Activated naive CD4-positive, alpha-beta T cell treated with anti-CD3 and anti-CD28 coated beads for 36 hours (primary cell): ENCODE results near the gene MVP. TPM values are rescaled to one million over a fixed set of nuclear protein-coding genes. Genes with fewer than 3 reads are reported as not detected.
A peak's percentile ranks its signal among the peaks of the same experiment; 100 is the strongest.
"Not testable (repeated sequence)": the region's sequence is repeated elsewhere in the genome, so short reads cannot be mapped to it uniquely, and the experiment has no call there.

ENCODE experiments used
- CTCF ChIA-PET: fragments of 350-600 bp; sonication (Branson Sonifier 250); formaldehyde crosslinking; loops from one replicate; lab custom pipeline; 2021; ENCODE audit warnings: antibody characterized with exemption; lab: Charles Lee
- DNase-seq: peaks from one replicate; pipeline ENCODE4 v3.0.0-alpha.2; 2020
- H3K27ac Mint-ChIP-seq: one replicate; pipeline ENCODE4 v1.8.0; 2021; ENCODE audit warnings: mild to moderate bottlenecking, mixed read lengths
- H3K27me3 Mint-ChIP-seq: one replicate; pipeline ENCODE4 v1.8.0; 2021; ENCODE audit warnings: low read depth, mixed read lengths
- H3K36me3 Mint-ChIP-seq: one replicate; pipeline ENCODE4 v1.8.0; 2021; ENCODE audit warnings: low read depth, mixed read lengths
- H3K4me1 Mint-ChIP-seq: one replicate; pipeline ENCODE4 v1.8.0; 2021; ENCODE audit warnings: low read depth, mixed read lengths
- H3K4me3 Mint-ChIP-seq: one replicate; pipeline ENCODE4 v1.8.0; 2021; ENCODE audit warnings: mild to moderate bottlenecking, moderate library complexity, mixed read lengths
- H3K9me3 Mint-ChIP-seq: one replicate; pipeline ENCODE4 v1.8.0; 2021; ENCODE audit warnings: mixed read lengths
- intact Hi-C: fragments of 100-400 bp; cut with micrococcal nuclease; formaldehyde crosslinking; loops from one replicate; pipeline ENCODE4 v1.15.1; 2023
- total RNA-seq, 2 experiments: library from RNA; stranded (reverse); gene quantifications; one replicate each; pipeline ENCODE4 v1.2.3, GENCODE V29; 2021

MVP gene
- total RNA-seq, 2 experiments from 2014 or later: 84.1 to 86.9 TPM

DNA sequence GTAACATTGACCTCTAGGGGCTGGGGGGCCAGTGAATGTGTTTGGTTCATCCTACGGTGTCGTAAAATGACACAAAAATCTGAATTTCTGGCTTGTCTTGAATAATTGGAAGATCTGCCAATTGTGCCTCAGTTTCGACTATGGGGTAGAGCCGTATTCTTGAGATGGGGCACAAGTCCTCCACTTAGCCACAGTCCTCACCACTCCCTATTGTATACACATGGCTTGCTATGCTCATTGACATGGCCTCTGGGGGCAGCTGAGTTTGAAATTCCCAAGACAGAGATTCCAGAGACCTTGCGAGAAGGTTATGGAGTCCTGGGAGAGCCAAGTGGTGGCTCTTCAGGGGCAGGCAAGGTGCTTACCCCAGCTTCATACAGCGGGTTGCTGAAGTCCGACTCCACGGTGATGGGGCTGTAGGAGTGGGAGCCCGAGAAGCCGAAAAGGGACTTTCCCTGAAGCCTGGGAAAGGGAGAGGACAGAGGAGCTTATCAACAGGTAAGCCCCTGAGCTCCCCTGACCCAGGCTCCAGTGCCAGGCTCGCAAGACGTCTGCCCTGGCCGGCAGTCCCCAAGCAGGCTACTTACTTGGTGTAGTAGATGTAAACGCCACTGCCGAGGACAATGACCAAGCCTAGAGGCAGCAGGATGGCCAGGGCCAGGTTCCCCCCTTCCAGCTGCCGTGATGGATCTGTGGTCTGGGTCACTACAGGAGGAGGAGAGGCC, 51.7 kb downstream of the MVP start:
- no peak for DNase-seq
- CTCF ChIA-PET: interaction anchor here (0.8 kb wide), 1 partner anchor 47 kb away, joined by 5 read pairs; no protein-coding TSS in a partner anchor
- peaks cover 5% of the 10 kb centered on the region for H3K4me1 Mint-ChIP-seq
- no peak overlapping the region for H3K4me3 Mint-ChIP-seq
- H3K9me3 Mint-ChIP-seq: no peaks in the 10 kb centered on the region
- intact Hi-C loops: no loop called here
- H3K36me3 Mint-ChIP-seq: no peaks in the 10 kb centered on the region
- no peak overlapping the region for H3K27ac Mint-ChIP-seq
- H3K27me3 Mint-ChIP-seq: peaks cover 9% of the 10 kb centered on the region

DNA sequence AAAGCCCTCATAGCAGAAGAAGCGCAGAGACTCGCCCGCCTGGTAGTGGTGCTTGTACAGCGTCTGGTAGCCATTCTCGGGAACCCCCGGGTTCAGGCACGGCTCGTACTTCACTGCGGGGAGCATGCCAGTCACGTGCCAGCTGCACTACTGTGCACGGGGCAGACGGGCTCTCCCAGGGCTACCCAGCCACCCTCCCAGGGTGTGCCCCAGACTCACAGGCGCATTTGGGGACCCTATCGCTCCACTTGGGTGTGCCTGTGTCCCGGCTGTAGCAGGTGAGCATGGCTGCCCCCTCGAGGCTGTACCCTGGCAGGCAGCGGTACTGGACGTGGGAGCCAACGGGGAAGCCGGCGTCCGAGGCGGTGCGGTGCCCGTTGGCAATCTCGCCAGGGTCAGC, 53.1 kb downstream of the MVP start:
- CTCF ChIA-PET: no interaction called here
- no peak for DNase-seq
- peaks cover 14% of the 10 kb centered on the region for H3K4me1 Mint-ChIP-seq
- H3K27ac Mint-ChIP-seq: no peak overlapping the region
- no peaks in the 10 kb centered on the region for H3K9me3 Mint-ChIP-seq
- intact Hi-C loops: no loop called here
- H3K27me3 Mint-ChIP-seq: peaks cover 20% of the 10 kb centered on the region
- no peak overlapping the region for H3K4me3 Mint-ChIP-seq
- H3K36me3 Mint-ChIP-seq: no peaks in the 10 kb centered on the region

DNA sequence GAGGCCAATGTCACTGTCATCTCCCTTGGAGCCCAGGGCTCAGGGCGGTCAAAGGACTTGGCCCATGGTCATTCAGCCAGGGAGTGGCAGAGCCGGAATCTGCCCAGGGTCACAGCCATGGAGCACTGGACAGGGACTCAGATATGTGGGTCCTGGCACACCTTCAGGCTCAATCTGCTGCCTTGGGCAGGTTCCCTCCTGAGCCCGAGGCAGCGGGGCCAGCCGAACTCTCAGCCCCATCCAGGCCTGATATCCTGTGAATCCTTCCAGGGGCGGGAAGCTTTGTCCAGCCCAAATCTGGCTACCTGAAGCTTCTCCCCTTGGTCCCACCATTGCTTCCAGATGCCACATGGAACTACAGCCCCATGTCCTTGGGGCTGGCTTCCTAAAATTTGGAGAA, 54.9 kb downstream of the MVP start:
- DNase-seq: no peak
- no peak overlapping the region for H3K27ac Mint-ChIP-seq
- no peak overlapping the region for H3K4me3 Mint-ChIP-seq
- peaks cover 14% of the 10 kb centered on the region for H3K4me1 Mint-ChIP-seq
- CTCF ChIA-PET: interaction anchor here (1.1 kb wide), 1 partner anchor 10 kb away, joined by 3 read pairs; no protein-coding TSS in a partner anchor
- intact Hi-C loops: no loop called here
- H3K9me3 Mint-ChIP-seq: no peaks in the 10 kb centered on the region
- H3K36me3 Mint-ChIP-seq: no peaks in the 10 kb centered on the region
- peaks cover 25% of the 10 kb centered on the region for H3K27me3 Mint-ChIP-seq

DNA sequence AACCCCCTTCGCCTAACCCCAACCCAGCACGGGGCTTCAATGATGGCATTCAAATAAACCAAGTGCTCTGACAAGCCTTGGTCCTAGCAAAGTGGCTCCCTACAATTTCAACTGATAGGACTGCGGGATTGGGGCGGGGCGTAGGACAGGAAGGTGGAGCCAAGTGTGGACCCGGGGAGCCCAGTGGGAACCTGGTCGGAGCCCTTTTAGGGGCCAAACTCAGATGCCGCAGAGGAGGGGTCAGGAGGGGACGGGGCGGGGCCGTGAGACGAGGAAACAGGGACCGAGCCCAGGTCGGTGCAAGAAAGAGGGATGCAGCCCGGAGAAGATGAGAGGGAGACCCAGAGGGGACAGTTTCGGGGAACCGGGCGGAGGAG, 55.9 kb downstream of the MVP start:
- DNase-seq: no peak
- Mint-ChIP-seq H3K36me3 (no peaks in the 10 kb centered on the region), H3K4me3 (peak overlapping the region; percentile 50), H3K9me3 (no peaks in the 10 kb centered on the region), H3K27ac (no peak overlapping the region), H3K27me3 (peaks cover 25% of the 10 kb centered on the region), H3K4me1 (peaks cover 14% of the 10 kb centered on the region)
- CTCF ChIA-PET: no interaction called here
- intact Hi-C loops: no loop called here

DNA sequence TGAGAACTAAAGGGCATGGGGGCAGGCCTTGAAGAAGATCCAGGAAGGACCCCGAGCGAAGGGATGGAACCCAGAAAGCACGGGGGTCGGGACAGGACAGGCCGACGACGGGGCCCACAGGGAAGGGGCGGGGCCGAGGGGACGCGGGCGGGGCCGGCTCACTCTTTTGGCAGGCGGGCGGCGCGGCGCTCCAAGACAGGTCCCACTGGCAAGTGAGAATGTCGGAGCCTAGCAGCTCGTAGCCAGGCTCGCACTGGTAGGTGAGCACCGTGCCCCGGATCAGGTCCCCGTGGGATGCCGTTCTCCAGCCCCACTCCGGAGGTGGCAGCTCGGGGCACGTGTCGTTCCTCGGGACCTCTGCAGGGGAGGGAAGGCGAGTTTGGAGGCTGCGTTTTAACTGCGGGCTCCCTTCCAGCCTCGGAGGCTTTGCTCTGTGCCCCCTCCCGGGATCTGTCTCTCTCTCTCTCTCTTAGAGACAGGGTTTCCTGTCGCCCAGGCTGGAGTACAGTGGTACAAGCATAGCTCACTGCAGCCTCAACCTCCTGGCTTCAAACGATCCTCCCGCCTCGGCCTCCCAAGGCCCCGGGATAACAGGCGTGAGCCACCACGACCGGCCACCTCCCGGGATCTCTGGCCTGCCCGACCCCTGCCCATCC, 56.5 kb downstream of the MVP start:
- intact Hi-C loops: no loop called here
- Mint-ChIP-seq H3K36me3 (no peaks in the 10 kb centered on the region), H3K4me1 (peaks cover 14% of the 10 kb centered on the region), H3K9me3 (no peaks in the 10 kb centered on the region), H3K27me3 (peaks cover 25% of the 10 kb centered on the region), H3K27ac (no peak overlapping the region), H3K4me3 (peak overlapping the region; percentile 54)
- peak; percentile 27 for DNase-seq
- CTCF ChIA-PET: interaction anchor here (1.1 to 1.6 kb wide), 2 partner anchors 28 to 128 kb away, joined by 3 to 7 read pairs; no protein-coding TSS in a partner anchor

DNA sequence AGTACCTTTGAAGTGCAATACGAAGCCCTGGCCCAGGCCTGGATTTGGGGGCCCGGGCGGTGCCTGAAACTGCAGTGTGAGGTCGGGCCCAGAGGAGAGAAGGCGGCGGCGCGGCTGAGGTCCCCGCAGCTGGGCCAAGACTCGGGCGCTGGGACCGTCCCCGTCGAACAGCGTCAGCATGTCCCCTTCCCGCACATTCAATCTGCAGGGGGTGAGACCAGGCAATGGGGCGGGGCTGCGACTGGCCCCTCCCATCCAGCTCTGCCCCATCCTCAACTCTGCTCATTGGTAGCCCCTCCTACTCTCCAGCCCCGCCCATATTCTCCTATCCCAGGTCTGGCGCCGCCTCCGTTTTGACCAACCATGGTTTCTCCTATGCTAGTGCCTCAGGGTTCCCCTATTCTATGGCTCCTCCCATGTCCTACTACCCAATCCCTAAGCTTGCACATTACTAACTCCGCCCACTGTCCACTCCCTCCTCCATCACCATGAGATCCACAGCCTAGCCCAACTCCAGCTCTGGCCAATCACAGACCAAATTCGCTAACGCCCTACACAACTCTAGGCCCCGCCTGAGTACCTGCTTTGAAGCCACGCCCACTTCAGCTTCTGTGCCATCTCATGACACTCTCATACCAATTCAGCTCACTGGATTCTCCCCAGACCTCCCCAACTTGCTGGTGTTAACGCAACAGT, 57.2 kb downstream of the MVP start:
- no peaks in the 10 kb centered on the region for H3K9me3 Mint-ChIP-seq
- intact Hi-C loops: no loop called here
- peaks cover 25% of the 10 kb centered on the region for H3K27me3 Mint-ChIP-seq
- peak overlapping the region; percentile 54 for H3K4me3 Mint-ChIP-seq
- peaks cover 14% of the 10 kb centered on the region for H3K4me1 Mint-ChIP-seq
- CTCF ChIA-PET: interaction anchor here (1.0 to 1.6 kb wide), 3 partner anchors 29 to 178 kb away, joined by 3 to 7 read pairs (median 5); no protein-coding TSS in a partner anchor
- peak; percentile 82 for DNase-seq
- H3K36me3 Mint-ChIP-seq: no peaks in the 10 kb centered on the region
- no peak overlapping the region for H3K27ac Mint-ChIP-seq

DNA sequence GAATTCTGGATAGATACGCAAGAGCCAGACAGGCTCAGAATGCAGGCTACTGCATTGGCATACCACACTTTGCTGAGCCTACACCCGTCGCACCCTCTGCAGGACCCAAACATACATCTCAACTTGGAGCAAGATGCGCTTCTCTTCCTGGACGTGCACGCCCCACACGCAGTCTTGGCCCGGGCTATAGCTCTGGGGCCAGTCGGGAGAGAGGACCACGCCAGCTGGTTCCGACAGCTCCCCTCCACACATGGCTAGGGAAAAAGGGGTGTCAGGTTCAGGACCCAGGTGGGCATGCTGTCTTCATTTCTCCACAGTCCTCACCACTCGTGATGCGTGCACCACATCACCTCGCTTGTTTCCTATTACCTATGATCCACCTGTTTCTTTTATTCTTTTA, 57.9 kb downstream of the MVP start:
- CTCF ChIA-PET: interaction anchor here (0.9 to 1.6 kb wide), 3 partner anchors 15 to 179 kb away, joined by 3 to 7 read pairs (median 5); partner anchors contain the start of gene CDIPT
- intact Hi-C loops: no loop called here
- H3K27ac Mint-ChIP-seq: no peak overlapping the region

DNA sequence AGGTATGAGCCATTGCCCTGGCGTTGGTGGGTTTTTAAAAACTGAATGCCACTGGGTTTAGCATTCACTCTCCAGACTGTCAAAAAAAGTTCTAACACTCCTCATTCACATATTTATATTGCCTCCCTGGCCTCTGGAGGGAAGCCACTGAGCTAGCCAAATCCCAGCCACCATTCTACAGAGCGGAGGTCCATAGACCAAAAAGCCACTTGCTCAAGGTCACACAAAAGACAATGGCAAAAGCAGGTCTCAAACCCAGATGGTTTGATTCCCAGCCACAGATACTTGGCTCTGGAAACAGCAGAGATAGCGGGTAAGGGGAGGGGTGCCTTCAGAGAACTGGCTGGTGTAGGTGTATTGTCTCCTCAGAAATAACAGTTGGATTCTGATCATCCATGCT, 60.8 kb downstream of the MVP start:
- Mint-ChIP-seq H3K36me3 (no peaks in the 10 kb centered on the region), H3K9me3 (no peaks in the 10 kb centered on the region), H3K27me3 (peaks cover 21% of the 10 kb centered on the region), H3K4me1 (peaks cover 14% of the 10 kb centered on the region), H3K27ac (no peak overlapping the region), H3K4me3 (no peak overlapping the region)
- CTCF ChIA-PET: no interaction called here
- intact Hi-C loops: no loop called here
- DNase-seq: no peak

More for the DNA sequence above, 57.9 kb downstream of the MVP start:
- H3K4me3 Mint-ChIP-seq: no peak overlapping the region
- DNase-seq: no peak
- peaks cover 14% of the 10 kb centered on the region for H3K4me1 Mint-ChIP-seq
- no peaks in the 10 kb centered on the region for H3K9me3 Mint-ChIP-seq
- peaks cover 25% of the 10 kb centered on the region for H3K27me3 Mint-ChIP-seq
- no peaks in the 10 kb centered on the region for H3K36me3 Mint-ChIP-seq

DNA sequence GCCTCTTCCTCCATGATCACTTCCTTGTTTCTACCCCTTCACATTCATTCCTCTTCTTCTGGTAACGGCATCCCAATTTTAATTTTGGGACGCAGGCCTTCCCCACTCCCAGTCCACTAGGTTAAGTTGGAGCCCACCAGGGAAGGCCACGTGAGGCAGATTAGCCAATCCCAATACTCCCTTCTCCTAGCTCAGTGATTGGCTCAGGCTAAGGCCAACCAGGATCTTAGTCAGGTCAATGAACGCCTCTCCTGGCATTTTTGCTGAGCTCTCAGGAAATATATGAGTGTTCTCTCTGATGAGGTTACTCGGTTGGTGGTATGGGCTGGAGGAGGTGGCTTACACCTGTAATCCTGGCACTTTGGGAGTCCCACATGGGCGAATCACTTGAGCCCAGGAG, 63.7 kb downstream of the MVP start:
- CTCF ChIA-PET: no interaction called here

DNA sequence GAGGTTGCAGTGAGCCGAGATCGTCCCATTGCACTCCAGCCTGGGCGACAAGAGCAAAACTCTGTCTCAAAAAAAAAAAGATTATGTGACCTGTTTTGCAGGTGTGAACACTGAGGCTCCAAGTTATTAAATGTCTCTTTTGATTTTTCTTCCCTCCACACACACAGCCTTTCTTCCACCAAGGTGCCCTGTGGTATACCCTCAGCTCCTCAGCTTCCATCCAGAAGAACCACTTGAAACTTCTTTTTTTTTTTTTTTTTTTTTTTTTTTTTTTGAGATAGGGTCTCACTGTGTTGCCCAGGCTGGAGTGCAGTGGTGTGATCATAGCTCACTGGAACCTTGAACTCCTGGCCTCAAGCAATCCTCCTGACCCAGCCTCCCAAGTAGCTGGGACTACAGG, 69.1 kb downstream of the MVP start:
- H3K4me1 Mint-ChIP-seq, H3K36me3 Mint-ChIP-seq, H3K4me3 Mint-ChIP-seq, intact Hi-C loops, DNase-seq, H3K27me3 Mint-ChIP-seq, H3K9me3 Mint-ChIP-seq, H3K27ac Mint-ChIP-seq: not testable (repeated sequence)
- CTCF ChIA-PET: interaction anchor here (0.6 kb wide), 1 partner anchor 195 kb away, joined by 3 read pairs; no protein-coding TSS in a partner anchor

More for the DNA sequence above, 63.7 kb downstream of the MVP start:
- Mint-ChIP-seq H3K27ac (no peak overlapping the region), H3K36me3 (no peaks in the 10 kb centered on the region), H3K27me3 (peaks cover 5% of the 10 kb centered on the region), H3K9me3 (no peaks in the 10 kb centered on the region), H3K4me1 (no peaks in the 10 kb centered on the region), H3K4me3 (no peak overlapping the region)
- intact Hi-C loops: no loop called here
- no peak for DNase-seq

DNA sequence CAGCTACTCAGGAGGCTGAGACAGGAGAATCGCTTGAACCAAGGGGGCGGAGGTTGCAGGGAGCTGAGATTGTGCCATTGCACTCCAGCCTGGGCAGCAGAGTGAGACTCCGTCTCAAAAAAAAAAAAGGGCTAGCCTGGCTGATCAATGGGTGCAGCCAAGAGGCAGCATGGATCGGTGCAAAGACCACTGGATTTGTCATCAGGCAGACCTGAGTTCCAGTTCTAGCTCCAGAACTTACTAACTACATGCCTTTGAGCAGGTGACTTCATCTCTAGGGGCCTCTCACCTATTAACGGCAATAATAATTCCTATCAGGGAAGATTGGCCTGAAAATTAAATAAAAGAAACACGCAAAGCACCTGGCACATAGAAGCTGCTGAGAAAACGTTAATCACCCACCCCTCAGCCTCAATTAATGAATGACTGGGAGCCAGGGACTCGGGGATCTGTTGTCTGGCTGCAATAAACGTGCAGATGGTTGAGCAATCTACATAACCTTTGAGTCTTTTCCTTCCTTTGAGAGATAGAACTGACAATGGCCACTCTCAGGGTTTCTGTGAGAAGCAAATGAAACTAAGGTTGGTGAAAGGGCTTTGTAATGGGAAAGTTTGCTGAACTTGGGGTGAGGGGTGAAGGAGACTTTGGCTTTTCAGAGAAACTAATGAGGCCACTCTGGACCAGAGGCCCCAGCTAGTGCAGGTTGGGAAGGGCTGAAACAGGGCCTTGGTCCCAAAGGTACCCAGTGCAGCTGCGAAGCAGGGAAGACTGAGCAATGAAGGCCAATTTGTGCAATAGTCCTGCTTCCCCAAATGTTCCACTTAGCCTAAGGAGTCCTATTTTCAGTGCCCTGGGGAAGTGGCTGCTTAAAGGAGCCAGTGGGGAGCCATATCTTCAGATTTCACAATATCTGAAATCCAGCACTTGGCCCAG, 71.5 kb downstream of the MVP start:
- H3K4me3 Mint-ChIP-seq: no peak overlapping the region
- intact Hi-C loops: no loop called here

More for the DNA sequence above, 71.5 kb downstream of the MVP start:
- H3K4me1 Mint-ChIP-seq: no peaks in the 10 kb centered on the region
- no peaks in the 10 kb centered on the region for H3K9me3 Mint-ChIP-seq
- CTCF ChIA-PET: interaction anchor here (0.7 to 0.8 kb wide), 2 partner anchors 17 to 43 kb away, joined by 3 to 4 read pairs; no protein-coding TSS in a partner anchor
- H3K27ac Mint-ChIP-seq: no peak overlapping the region
- no peak for DNase-seq
- H3K36me3 Mint-ChIP-seq: no peaks in the 10 kb centered on the region
- peaks cover 4% of the 10 kb centered on the region for H3K27me3 Mint-ChIP-seq
